ENCODE results near the gene SLC2A4. TPM values are rescaled to one million over a fixed set of nuclear protein-coding genes. Genes with fewer than 3 reads are reported as not detected.

SLC2A4 gene
- total RNA-seq, 1 experiment from 2014 or later: not detected

GRCh38 chr17:7295230-7296180, 14.0 kb downstream of the SLC2A4 start:
- DNase-seq (ENCODE audit: extremely low read depth, low read depth): no peak

GRCh38 chr17:7296189-7296861, 14.8 kb downstream of the SLC2A4 start:
- DNase-seq (ENCODE audit: extremely low read depth, low read depth): peak; percentile 69

GRCh38 chr17:7304179-7304578, 22.7 kb downstream of the SLC2A4 start:
- no peak for DNase-seq (ENCODE audit: extremely low read depth, low read depth)

- peak; percentile 100 for DNase-seq (ENCODE audit: extremely low read depth, low read depth)
Measured at GRCh38 chr17:7306911-7307685, 25.6 kb downstream of the SLC2A4 start, which contains the start of gene EIF5A. Gene EIF5A (plus strand): TSS chr17:7307628. CDS start chr17:7309636, 2,008 bp downstream.

GRCh38 chr17:7307686-7308624, 26.4 kb downstream of the SLC2A4 start:
- no peak for DNase-seq (ENCODE audit: extremely low read depth, low read depth)

GRCh38 chr17:7308625-7309433, 27.3 kb downstream of the SLC2A4 start:
- DNase-seq (ENCODE audit: extremely low read depth, low read depth): peak; percentile 74

- DNase-seq (ENCODE audit: extremely low read depth, low read depth): no peak
Measured at GRCh38 chr17:7309628-7310027, 28.1 kb downstream of the SLC2A4 start.

- no peak for DNase-seq (ENCODE audit: extremely low read depth, low read depth)
Measured at GRCh38 chr17:7311110-7311705, 29.7 kb downstream of the SLC2A4 start.

GRCh38 chr17:7312432-7313087, 31.0 kb downstream of the SLC2A4 start:
- DNase-seq (ENCODE audit: extremely low read depth, low read depth): no peak

GRCh38 chr17:7313088-7313889, 31.8 kb downstream of the SLC2A4 start:
- DNase-seq (ENCODE audit: extremely low read depth, low read depth): no peak

- DNase-seq (ENCODE audit: extremely low read depth, low read depth): no peak
Measured at GRCh38 chr17:7313890-7314718, 32.6 kb downstream of the SLC2A4 start.

GRCh38 chr17:7314719-7315569, 33.4 kb downstream of the SLC2A4 start, which contains the start of gene GPS2:
Gene GPS2 (minus strand): TSS chr17:7315360. CDS start chr17:7315052, 308 bp downstream.
- DNase-seq (ENCODE audit: extremely low read depth, low read depth): peak; percentile 81

- no peak for DNase-seq (ENCODE audit: extremely low read depth, low read depth)
Measured at GRCh38 chr17:7315570-7316235, 34.2 kb downstream of the SLC2A4 start.

- no peak for DNase-seq (ENCODE audit: extremely low read depth, low read depth)
Measured at GRCh38 chr17:7317161-7317803, 35.8 kb downstream of the SLC2A4 start.
